ENCODE measurements around the gene POLR1D.

Gene POLR1D

GRCh38 chr13:27638521-27638920 is 16.8 kb downstream of the POLR1D start:
- no peaks in the 10 kb centered on the region for H3K27me3 ChIP-seq
- intact Hi-C loops (cut with DNase I; ENCODE audit: low total_unique reads) = no loop called here
- H3K4me1 ChIP-seq = peaks cover 0 to 20% (median 8%) of the 10 kb centered on the region in 4 donors
- H3K27ac ChIP-seq = peak overlapping the region; percentile 5 to 39
- DNase-seq = no peak
- no peak overlapping the region for H3K4me3 ChIP-seq
- H3K9me3 ChIP-seq = no peaks in the 10 kb centered on the region
- TF ChIP-seq CTCF (IDR thresholded peaks at IDR 0.05) = no peak
- no peaks in the 10 kb centered on the region for H3K36me3 ChIP-seq

- no peak overlapping the region for H3K4me3 ChIP-seq
- DNase-seq = no peak
- no peaks in the 10 kb centered on the region for H3K27me3 ChIP-seq
- H3K27ac ChIP-seq = peak overlapping the region in 1 of 2 donors; percentile 39
- TF ChIP-seq CTCF (IDR thresholded peaks at IDR 0.05) = no peak
- intact Hi-C loops (cut with DNase I; ENCODE audit: low total_unique reads) = no loop called here
- no peaks in the 10 kb centered on the region for H3K36me3 ChIP-seq
- H3K9me3 ChIP-seq = no peaks in the 10 kb centered on the region
- peaks cover 0 to 26% (median 8%) of the 10 kb centered on the region in 4 donors for H3K4me1 ChIP-seq
Measured at GRCh38 chr13:27639186-27639585, 17.5 kb downstream of the POLR1D start.

DNA sequence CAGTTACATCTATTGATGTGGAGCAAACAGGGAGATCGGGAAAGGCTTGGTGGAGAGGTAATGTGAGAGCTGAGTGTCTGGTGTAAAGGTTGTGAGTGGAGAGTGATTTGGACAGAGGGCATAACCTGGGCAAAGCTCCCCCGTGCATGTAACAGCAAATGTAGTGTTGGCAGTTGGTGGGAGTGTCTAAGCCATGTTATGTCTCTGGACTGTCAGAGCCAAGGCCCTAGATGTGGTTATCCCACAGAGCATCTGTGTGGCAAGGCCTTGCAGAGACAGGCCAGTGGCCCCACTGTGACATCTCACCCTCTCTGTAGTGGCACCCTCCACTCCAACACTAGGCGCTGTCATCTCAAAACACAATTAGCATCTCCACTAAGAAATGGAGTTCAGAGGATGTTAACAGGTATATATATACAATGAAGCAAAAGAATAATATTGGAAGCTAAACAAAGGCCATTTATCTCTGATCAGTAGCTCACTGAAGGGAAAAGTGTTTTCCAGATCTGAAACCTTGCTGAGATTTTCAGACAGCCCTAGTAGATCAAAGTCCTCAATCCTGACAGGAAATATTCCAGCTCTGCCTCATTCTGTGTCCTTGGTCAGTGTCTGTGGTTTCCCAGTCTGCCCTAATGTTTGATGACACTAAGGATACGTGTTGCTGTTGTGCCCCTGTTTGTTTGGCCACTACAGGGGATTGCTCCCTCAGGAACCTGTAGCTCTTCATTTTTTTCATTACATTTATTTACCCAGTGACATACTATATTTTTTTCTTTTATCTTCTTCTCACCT is 20.2 kb downstream of the POLR1D start:
- no peak for DNase-seq
- Histone ChIP-seq H3K9me3 (no peaks in the 10 kb centered on the region), H3K27me3 (no peaks in the 10 kb centered on the region), H3K27ac (no peak overlapping the region), H3K4me1 (peaks cover 0 to 29% (median 8%) of the 10 kb centered on the region in 4 donors), H3K36me3 (no peaks in the 10 kb centered on the region), H3K4me3 (no peak overlapping the region)
- no peak for TF ChIP-seq CTCF (IDR thresholded peaks at IDR 0.05)
- intact Hi-C loops (cut with DNase I; ENCODE audit: low total_unique reads) = no loop called here

DNA sequence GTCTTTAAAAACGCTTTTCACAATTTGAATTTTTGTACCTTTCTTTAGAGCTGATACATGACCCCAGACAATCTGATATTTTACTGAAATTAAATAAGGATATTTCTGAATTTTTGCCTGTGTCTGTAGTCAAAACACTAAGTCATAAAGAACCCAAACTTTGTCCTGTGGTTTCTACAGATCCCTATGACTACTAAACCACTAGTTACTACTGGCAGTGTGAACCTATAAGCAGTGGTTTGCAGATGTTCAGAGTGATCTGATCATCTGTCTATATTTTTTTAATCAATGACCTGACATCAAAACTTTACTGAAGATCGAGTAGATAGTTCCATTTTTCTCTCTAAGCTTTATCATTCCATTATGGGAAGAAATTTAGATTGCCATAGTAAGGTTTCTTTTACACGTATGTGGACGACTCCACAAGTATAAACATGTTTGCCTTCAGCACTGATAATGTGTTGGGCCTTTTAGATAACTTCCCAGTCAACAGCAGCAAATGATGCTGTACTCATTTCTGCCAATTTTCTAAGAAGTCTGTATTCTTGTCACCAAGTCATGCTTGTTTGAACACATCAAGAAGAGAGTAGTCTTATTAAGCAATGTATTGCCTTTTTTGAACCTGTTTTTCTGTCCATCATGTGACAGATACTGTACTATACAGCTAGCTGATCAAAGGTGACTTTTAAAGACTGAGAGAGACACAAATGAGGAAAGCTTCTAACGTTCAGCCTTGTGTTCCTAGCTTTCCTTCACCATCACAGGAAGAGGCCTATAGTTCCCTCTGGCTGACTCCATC is 21.8 kb downstream of the POLR1D start:
- DNase-seq = no peak
- peaks cover 0 to 4% (median 4%) of the 10 kb centered on the region in 3 donors for H3K36me3 ChIP-seq
- no peak overlapping the region for H3K4me3 ChIP-seq
- no peaks in the 10 kb centered on the region for H3K9me3 ChIP-seq
- no peak overlapping the region for H3K27ac ChIP-seq
- intact Hi-C loops (cut with DNase I; ENCODE audit: low total_unique reads) = no loop called here
- no peaks in the 10 kb centered on the region for H3K27me3 ChIP-seq
- H3K4me1 ChIP-seq = peaks cover 0 to 22% (median 3%) of the 10 kb centered on the region in 4 donors
- no peak for TF ChIP-seq CTCF (IDR thresholded peaks at IDR 0.05)

DNA sequence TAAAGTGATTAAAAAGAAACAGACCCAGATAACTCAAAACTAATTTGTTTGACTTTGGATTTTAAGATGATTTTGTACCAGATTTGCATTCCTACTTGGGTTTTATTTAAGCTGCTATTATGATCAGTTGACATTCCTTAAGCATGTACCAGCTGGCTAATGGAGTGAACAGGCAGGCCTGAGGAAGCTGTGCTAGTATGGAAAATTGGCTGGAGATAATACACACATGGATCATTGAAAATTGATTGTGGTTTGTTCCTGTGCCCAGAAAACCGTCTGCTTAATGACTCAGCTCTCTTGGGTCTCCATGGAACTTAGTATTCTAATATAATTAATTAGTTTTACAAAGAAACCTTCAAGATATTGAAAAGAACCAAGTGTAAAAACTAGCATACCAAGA is 22.6 kb downstream of the POLR1D start:
- intact Hi-C loops (cut with DNase I; ENCODE audit: low total_unique reads) = no loop called here
- no peak overlapping the region for H3K4me3 ChIP-seq
- no peak overlapping the region for H3K27ac ChIP-seq
- no peaks in the 10 kb centered on the region for H3K9me3 ChIP-seq
- DNase-seq = no peak
- H3K27me3 ChIP-seq = no peaks in the 10 kb centered on the region
- no peak for TF ChIP-seq CTCF (IDR thresholded peaks at IDR 0.05)
- H3K36me3 ChIP-seq = peaks cover 0 to 12% (median 11%) of the 10 kb centered on the region in 3 donors
- H3K4me1 ChIP-seq = peaks cover 0 to 14% (median 2%) of the 10 kb centered on the region in 4 donors
